ENCODE measurements around the gene SCGN. TPM values are rescaled to one million over a fixed set of nuclear protein-coding genes. Genes with fewer than 3 reads are reported as not detected.

The SCGN gene
- total RNA-seq, 1 donor from 2014 or later = 0.85 TPM

GRCh38 chr6:25641940-25642666 is 9.9 kb upstream of the SCGN start:
- Mint-ChIP-seq H3K4me1 (ENCODE audit: unreplicated experiment) (no peaks in the 10 kb centered on the region), H3K27me3 (ENCODE audit: unreplicated experiment) (peaks cover 3% of the 10 kb centered on the region), H3K9me3 (ENCODE audit: unreplicated experiment) (no peaks in the 10 kb centered on the region), H3K36me3 (ENCODE audit: low read depth, unreplicated experiment) (no peaks in the 10 kb centered on the region), H3K27ac (ENCODE audit: unreplicated experiment) (no peak overlapping the region), H3K4me3 (ENCODE audit: unreplicated experiment) (no peak overlapping the region)
- no peak for DNase-seq (ENCODE audit: low spot score)
- TF ChIP-seq, protein P1, sequence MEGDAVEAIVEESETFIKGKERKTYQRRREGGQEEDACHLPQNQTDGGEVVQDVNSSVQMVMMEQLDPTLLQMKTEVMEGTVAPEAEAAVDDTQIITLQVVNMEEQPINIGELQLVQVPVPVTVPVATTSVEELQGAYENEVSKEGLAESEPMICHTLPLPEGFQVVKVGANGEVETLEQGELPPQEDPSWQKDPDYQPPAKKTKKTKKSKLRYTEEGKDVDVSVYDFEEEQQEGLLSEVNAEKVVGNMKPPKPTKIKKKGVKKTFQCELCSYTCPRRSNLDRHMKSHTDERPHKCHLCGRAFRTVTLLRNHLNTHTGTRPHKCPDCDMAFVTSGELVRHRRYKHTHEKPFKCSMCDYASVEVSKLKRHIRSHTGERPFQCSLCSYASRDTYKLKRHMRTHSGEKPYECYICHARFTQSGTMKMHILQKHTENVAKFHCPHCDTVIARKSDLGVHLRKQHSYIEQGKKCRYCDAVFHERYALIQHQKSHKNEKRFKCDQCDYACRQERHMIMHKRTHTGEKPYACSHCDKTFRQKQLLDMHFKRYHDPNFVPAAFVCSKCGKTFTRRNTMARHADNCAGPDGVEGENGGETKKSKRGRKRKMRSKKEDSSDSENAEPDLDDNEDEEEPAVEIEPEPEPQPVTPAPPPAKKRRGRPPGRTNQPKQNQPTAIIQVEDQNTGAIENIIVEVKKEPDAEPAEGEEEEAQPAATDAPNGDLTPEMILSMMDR (IDR thresholded peaks at IDR 0.05; ENCODE audit: unreplicated experiment) = no peak

DNA sequence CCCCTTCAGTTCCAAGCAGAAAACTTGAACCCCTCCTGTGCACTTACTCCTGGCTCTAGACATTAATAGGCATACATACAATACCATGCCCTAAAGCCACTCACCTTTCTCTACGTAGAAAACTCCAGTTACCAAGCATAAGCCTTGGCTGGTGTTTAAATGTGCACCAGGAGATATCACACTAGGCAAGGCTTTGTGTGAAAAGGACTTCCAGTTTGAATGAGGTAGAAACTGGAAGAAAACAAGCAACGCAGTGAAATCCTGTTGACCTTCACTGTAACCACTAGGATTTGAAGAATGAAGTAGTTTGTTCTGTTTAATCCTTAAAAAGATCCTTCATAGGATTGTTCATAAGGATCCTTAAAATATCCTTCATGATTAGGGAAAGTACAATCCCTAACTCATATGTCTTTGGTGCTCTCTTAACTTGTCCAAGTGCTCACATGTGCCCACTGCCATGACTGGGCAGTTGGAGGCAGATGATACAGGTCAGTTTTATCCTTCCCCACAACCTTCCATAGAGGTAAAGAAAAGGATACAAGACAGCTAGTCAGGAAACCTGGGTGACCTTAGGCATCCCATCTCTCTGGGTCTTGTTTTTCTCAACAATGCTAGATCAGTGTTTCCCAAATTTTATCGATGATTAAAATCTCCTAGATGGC is 9.2 kb upstream of the SCGN start:
- H3K36me3 Mint-ChIP-seq (ENCODE audit: low read depth, unreplicated experiment) = no peaks in the 10 kb centered on the region

DNA sequence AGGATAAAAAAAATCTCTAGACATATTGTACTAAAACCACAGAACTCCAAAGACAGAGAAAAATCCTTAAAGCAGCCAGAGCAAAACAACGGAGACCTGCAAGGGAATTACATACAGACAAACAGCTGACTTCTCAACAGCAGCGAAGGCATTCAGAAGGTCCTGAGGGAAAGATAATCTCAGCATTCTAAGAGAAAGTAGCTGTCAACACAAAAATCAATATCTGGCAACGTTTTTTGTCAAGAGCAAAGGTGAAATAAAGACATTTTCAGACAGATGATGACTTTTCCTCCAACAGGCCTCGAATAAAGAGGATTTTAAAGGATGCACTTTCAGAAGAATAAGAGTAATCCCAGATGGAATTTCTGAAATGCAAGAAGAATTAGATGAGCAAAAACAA is 6.1 kb upstream of the SCGN start:
- TF ChIP-seq, protein P1 (IDR thresholded peaks at IDR 0.05; ENCODE audit: unreplicated experiment) = no peak
- H3K36me3 Mint-ChIP-seq (ENCODE audit: low read depth, unreplicated experiment) = no peaks in the 10 kb centered on the region

More for the DNA sequence above, 9.2 kb upstream of the SCGN start:
- H3K27me3 Mint-ChIP-seq (ENCODE audit: unreplicated experiment) = peaks cover 3% of the 10 kb centered on the region
- H3K4me3 Mint-ChIP-seq (ENCODE audit: unreplicated experiment) = no peak overlapping the region
- H3K9me3 Mint-ChIP-seq (ENCODE audit: unreplicated experiment) = no peaks in the 10 kb centered on the region
- TF ChIP-seq, protein P1 (IDR thresholded peaks at IDR 0.05; ENCODE audit: unreplicated experiment) = no peak
- no peak overlapping the region for H3K27ac Mint-ChIP-seq (ENCODE audit: unreplicated experiment)
- no peak for DNase-seq (ENCODE audit: low spot score)
- H3K4me1 Mint-ChIP-seq (ENCODE audit: unreplicated experiment) = no peaks in the 10 kb centered on the region

DNA sequence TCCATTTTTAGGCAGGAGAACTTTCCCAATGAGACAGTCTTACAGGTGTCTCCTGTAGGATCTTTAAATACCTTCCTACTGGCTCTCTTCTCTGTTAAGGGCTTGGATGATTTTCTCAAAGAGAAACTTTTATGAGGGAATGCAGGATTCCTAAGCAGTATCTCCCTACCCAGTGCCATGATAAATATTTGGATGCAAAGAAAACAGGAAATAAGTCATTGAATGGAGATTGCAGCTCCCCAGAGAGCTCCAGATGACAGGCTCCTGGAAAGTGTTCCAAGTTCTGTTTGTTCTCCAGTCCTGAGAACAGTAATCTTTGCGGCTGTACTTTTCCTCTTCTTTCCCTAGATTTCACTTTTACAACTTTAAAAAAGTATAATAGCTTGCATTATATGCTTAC is 2.4 kb upstream of the SCGN start:
- no peak for DNase-seq (ENCODE audit: low spot score)
- no peaks in the 10 kb centered on the region for H3K9me3 Mint-ChIP-seq (ENCODE audit: unreplicated experiment)
- TF ChIP-seq, protein P1 (IDR thresholded peaks at IDR 0.05; ENCODE audit: unreplicated experiment) = no peak
- H3K4me3 Mint-ChIP-seq (ENCODE audit: unreplicated experiment) = no peak overlapping the region
- no peak overlapping the region for H3K27ac Mint-ChIP-seq (ENCODE audit: unreplicated experiment)
- H3K4me1 Mint-ChIP-seq (ENCODE audit: unreplicated experiment) = peaks cover 9% of the 10 kb centered on the region
- peaks cover 1% of the 10 kb centered on the region for H3K27me3 Mint-ChIP-seq (ENCODE audit: unreplicated experiment)
- no peaks in the 10 kb centered on the region for H3K36me3 Mint-ChIP-seq (ENCODE audit: low read depth, unreplicated experiment)

More for the DNA sequence above, 6.1 kb upstream of the SCGN start:
- Mint-ChIP-seq H3K27ac (ENCODE audit: unreplicated experiment) (no peak overlapping the region), H3K4me3 (ENCODE audit: unreplicated experiment) (no peak overlapping the region), H3K27me3 (ENCODE audit: unreplicated experiment) (peaks cover 3% of the 10 kb centered on the region), H3K4me1 (ENCODE audit: unreplicated experiment) (peaks cover 3% of the 10 kb centered on the region), H3K9me3 (ENCODE audit: unreplicated experiment) (no peaks in the 10 kb centered on the region)
- no peak for DNase-seq (ENCODE audit: low spot score)

- TF ChIP-seq, protein P1 (IDR thresholded peaks at IDR 0.05; ENCODE audit: unreplicated experiment) = no peak
- H3K4me3 Mint-ChIP-seq (ENCODE audit: unreplicated experiment) = no peak overlapping the region
- peaks cover 19% of the 10 kb centered on the region for H3K4me1 Mint-ChIP-seq (ENCODE audit: unreplicated experiment)
- peaks cover 3% of the 10 kb centered on the region for H3K27me3 Mint-ChIP-seq (ENCODE audit: unreplicated experiment)
- H3K9me3 Mint-ChIP-seq (ENCODE audit: unreplicated experiment) = no peaks in the 10 kb centered on the region
- no peak for DNase-seq (ENCODE audit: low spot score)
- H3K36me3 Mint-ChIP-seq (ENCODE audit: low read depth, unreplicated experiment) = no peaks in the 10 kb centered on the region
- no peak overlapping the region for H3K27ac Mint-ChIP-seq (ENCODE audit: unreplicated experiment)
Measured at GRCh38 chr6:25655723-25656122, 3.7 kb downstream of the SCGN start.

Data from endothelial cell (in vitro differentiated cells).